ENCODE data around the gene PXYLP1.
"Not testable (repeated sequence)": the region's sequence is repeated elsewhere in the genome, so short reads cannot be mapped to it uniquely, and the experiment has no call there.

GRCh38 chr3:141300426-141300825, 68.8 kb downstream of the PXYLP1 start:
- not testable (repeated sequence) for TF ChIP-seq POLR2A, CTCF (IDR thresholded peaks at IDR 0.05)

Data from uterus (tissue), 2 donors.